Measurements from ENCODE around the gene MUC2.

- TF ChIP-seq CTCF (conservative IDR thresholded peaks at IDR 0.05) (no peak), ZFX (IDR thresholded peaks at IDR 0.05) (no peak)
Measured at GRCh38 chr11:1042626-1043562, 31.8 kb upstream of the MUC2 start.

Measured in C4-2B (cell line).